A673 (cell line): ENCODE data around the gene ATP5F1E.

Experiments
- CTCF ChIP-seq: fragments of 300-800, 200-600 bp; sonication (generic); conservative IDR thresholded peaks from 2 replicates; pipeline ENCODE4 v1.5.1; 2017; ENCODE audit warnings: low read depth, mild to moderate bottlenecking, antibody characterized with exemption, low read length, moderate library complexity, mixed read lengths
- EZH2 ChIP-seq: fragments of 200-600 bp; sonication (generic); IDR thresholded peaks from 2 replicates; pipeline ENCODE4 v1.6.1; 2017; ENCODE audit warnings: borderline replicate concordance, low read depth, mild to moderate bottlenecking, mixed read lengths, antibody characterized with exemption, low read length; ENCODE audit not compliant: poor library complexity, severe bottlenecking

GRCh38 chr20:59004493-59004762 is 27.7 kb downstream of the ATP5F1E start:
- TF ChIP-seq CTCF (no peak), EZH2 (no peak)
